ENCODE results near the gene SIK3.

- TF ChIP-seq, protein P1, sequence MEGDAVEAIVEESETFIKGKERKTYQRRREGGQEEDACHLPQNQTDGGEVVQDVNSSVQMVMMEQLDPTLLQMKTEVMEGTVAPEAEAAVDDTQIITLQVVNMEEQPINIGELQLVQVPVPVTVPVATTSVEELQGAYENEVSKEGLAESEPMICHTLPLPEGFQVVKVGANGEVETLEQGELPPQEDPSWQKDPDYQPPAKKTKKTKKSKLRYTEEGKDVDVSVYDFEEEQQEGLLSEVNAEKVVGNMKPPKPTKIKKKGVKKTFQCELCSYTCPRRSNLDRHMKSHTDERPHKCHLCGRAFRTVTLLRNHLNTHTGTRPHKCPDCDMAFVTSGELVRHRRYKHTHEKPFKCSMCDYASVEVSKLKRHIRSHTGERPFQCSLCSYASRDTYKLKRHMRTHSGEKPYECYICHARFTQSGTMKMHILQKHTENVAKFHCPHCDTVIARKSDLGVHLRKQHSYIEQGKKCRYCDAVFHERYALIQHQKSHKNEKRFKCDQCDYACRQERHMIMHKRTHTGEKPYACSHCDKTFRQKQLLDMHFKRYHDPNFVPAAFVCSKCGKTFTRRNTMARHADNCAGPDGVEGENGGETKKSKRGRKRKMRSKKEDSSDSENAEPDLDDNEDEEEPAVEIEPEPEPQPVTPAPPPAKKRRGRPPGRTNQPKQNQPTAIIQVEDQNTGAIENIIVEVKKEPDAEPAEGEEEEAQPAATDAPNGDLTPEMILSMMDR (IDR thresholded peaks at IDR 0.05): no peak
- TF ChIP-seq FOXK1 (CRISPR knock-in tag; IDR thresholded peaks at IDR 0.05): no peak
- TF ChIP-seq ZBTB21 (CRISPR knock-in tag; IDR thresholded peaks at IDR 0.05; ENCODE audit: borderline replicate concordance): no peak
- no peak for TF ChIP-seq NR1H2 (CRISPR knock-in tag; IDR thresholded peaks at IDR 0.05)
- TF ChIP-seq, protein P2, sequence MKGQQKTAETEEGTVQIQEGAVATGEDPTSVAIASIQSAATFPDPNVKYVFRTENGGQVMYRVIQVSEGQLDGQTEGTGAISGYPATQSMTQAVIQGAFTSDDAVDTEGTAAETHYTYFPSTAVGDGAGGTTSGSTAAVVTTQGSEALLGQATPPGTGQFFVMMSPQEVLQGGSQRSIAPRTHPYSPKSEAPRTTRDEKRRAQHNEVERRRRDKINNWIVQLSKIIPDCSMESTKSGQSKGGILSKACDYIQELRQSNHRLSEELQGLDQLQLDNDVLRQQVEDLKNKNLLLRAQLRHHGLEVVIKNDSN (CRISPR knock-in tag; IDR thresholded peaks at IDR 0.05): no peak
These were observed 237.9 kb downstream of the SIK3 start for GRCh38 chr11:116860303-116860702.

Data from WTC11 (cell line).